Neural cell (in vitro differentiated cells): ENCODE results near the gene LMCD1. TPM values are rescaled to one million over a fixed set of nuclear protein-coding genes. Genes with fewer than 3 reads are reported as not detected.

Experiments used
- H2AFZ ChIP-seq: fragments of 200-600, 300-800 bp; sonication (generic), shearing (Covaris generic); 2 replicates; pipeline ENCODE4 v1.6.0; 2014; ENCODE audit warnings: low read depth, mild to moderate bottlenecking, antibody characterized with exemption, low read length, moderate library complexity
- H3F3A ChIP-seq: fragments of 200-600 bp; shearing (Covaris generic); 2 replicates; pipeline ENCODE4 v1.6.1; 2016; ENCODE audit warnings: mild to moderate bottlenecking, moderate library complexity, mixed read lengths, antibody characterized with exemption, low read length; ENCODE audit not compliant: insufficient read depth, poor library complexity, severe bottlenecking
- H3K27ac ChIP-seq: fragments of 200-600, 300-800 bp; sonication (generic), shearing (Covaris generic); 2 replicates; pipeline ENCODE4 v1.5.1; 2014; ENCODE audit warnings: mild to moderate bottlenecking, low read length, moderate library complexity
- H3K27me3 ChIP-seq: fragments of 300-800, 200-600 bp; sonication (generic), shearing (Covaris generic); 2 replicates; pipeline ENCODE4 v1.6.0; 2014; ENCODE audit warnings: mild to moderate bottlenecking, low read depth, low read length, moderate library complexity; ENCODE audit not compliant: insufficient read depth
- H3K36me3 ChIP-seq: fragments of 300-800, 200-600 bp; sonication (generic), shearing (Covaris generic); 2 replicates; pipeline ENCODE4 v1.5.1; 2014; ENCODE audit warnings: mild to moderate bottlenecking, antibody characterized with exemption, low read length, moderate library complexity; ENCODE audit not compliant: insufficient read depth
- H3K4me2 ChIP-seq: fragments of 300-800, 200-600 bp; sonication (generic), shearing (Covaris generic); 2 replicates; pipeline ENCODE4 v1.6.0; 2014; ENCODE audit warnings: mild to moderate bottlenecking, low read length
- H3K4me3 ChIP-seq: fragments of 300-800, 200-600 bp; sonication (generic), shearing (Covaris generic); 2 replicates; pipeline ENCODE4 v1.5.1; 2014; ENCODE audit warnings: mild to moderate bottlenecking, low read length, moderate library complexity
- H3K79me2 ChIP-seq: fragments of 200-600 bp; shearing (Covaris generic); replicated peaks from 2 replicates; pipeline ENCODE4 v1.6.0; 2014; ENCODE audit warnings: mild to moderate bottlenecking, low read length, moderate library complexity; ENCODE audit not compliant: insufficient read depth
- H3K9ac ChIP-seq: fragments of 300-800, 200-600 bp; sonication (generic), shearing (Covaris generic); 2 replicates; pipeline ENCODE4 v1.6.1; 2016; ENCODE audit warnings: mild to moderate bottlenecking, low read length, mixed read lengths
- H3K9me2 ChIP-seq: fragments of 200-600 bp; shearing (Covaris generic); 2 replicates; pipeline ENCODE4 v1.6.1; 2016; ENCODE audit warnings: mild to moderate bottlenecking, low read length, mixed read lengths; ENCODE audit not compliant: insufficient read depth
- H3K9me3 ChIP-seq: fragments of 200-600, 300-800 bp; sonication (generic), shearing (Covaris generic); 2 replicates; pipeline ENCODE4 v1.6.1; 2016; ENCODE audit warnings: mild to moderate bottlenecking, mixed run types, low read length, moderate library complexity, mixed read lengths
- H4K20me1 ChIP-seq: fragments of 200-600 bp; shearing (Covaris generic); 2 replicates; pipeline ENCODE4 v1.6.1; 2016; ENCODE audit warnings: mild to moderate bottlenecking, mixed run types; ENCODE audit not compliant: insufficient read depth
- CTCF ChIP-seq: fragments of 450-650 bp; IDR thresholded peaks from 2 replicates; pipeline ENCODE4 v1.5.1; 2014; ENCODE audit warnings: antibody characterized with exemption, mild to moderate bottlenecking, moderate library complexity; ENCODE audit not compliant: poor library complexity, severe bottlenecking
- EP300 ChIP-seq: fragments of 450-650 bp; conservative IDR thresholded peaks from 2 replicates; pipeline ENCODE4 v1.6.1; 2014; ENCODE audit warnings: antibody characterized with exemption, mild to moderate bottlenecking, moderate library complexity; ENCODE audit not compliant: poor library complexity, severe bottlenecking
- EZH2 ChIP-seq: fragments of 200-600, 300-800 bp; shearing (Covaris generic), sonication (generic); IDR thresholded peaks from 2 replicates; pipeline ENCODE4 v1.6.1; 2014; ENCODE audit warnings: antibody characterized with exemption, low read length, borderline replicate concordance, mild to moderate bottlenecking; ENCODE audit not compliant: insufficient read depth, poor library complexity, severe bottlenecking
- MXI1 ChIP-seq: fragments of 450-650 bp; conservative IDR thresholded peaks from 2 replicates; pipeline ENCODE4 v1.6.1; 2014; ENCODE audit warnings: antibody characterized with exemption, mild to moderate bottlenecking; ENCODE audit not compliant: poor library complexity, severe bottlenecking
- POLR2AphosphoS5 ChIP-seq: IDR thresholded peaks from 2 replicates; pipeline ENCODE4 v1.6.1; 2012
- RAD21 ChIP-seq: fragments of 450-650 bp; conservative IDR thresholded peaks from 2 replicates; pipeline ENCODE4 v1.6.1; 2014; ENCODE audit warnings: antibody characterized with exemption, mild to moderate bottlenecking, moderate library complexity
- SMC3 ChIP-seq: fragments of 450-650 bp; conservative IDR thresholded peaks from 2 replicates; pipeline ENCODE4 v1.6.1; 2014; ENCODE audit warnings: antibody characterized with exemption, mild to moderate bottlenecking, moderate library complexity; ENCODE audit not compliant: poor library complexity
- TAF1 ChIP-seq: IDR thresholded peaks from 2 replicates; pipeline ENCODE4 v1.6.1; 2012; ENCODE audit warnings: low read depth
- polyA plus RNA-seq: library from polyadenylated mRNA; depleted of rRNA; stranded (reverse); fragments of >200 nt; gene quantifications from 2 replicates; pipeline ENCODE4 v1.2.3, GENCODE V29; 2014
- TF ChIP-seq, protein P1 (sequence below): IDR thresholded peaks from 2 replicates; pipeline ENCODE4 v1.6.1; 2012; ENCODE audit warnings: borderline replicate concordance

Gene LMCD1
- polyA plus RNA-seq, 1 donor from 2014 or later: 3.5 TPM

DNA sequence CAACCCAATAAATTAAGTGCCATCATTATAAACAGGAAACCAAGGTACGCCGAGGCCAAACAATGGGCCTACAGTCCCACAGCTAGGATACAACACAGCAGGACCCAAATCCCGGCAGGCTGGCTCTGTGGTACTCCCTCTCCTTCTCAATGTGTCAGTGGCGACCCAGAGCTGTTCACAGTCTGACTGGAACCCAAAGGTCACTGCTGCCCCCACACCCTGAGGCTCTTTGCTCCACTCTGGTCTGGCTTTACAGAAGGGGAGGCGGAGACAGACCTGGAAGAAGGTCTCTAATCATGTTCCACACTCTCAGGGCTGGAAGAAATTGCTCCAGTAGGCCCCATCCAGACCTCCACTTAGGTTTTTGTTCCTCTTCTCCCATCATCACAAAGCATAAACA lies 48.5 kb upstream of the LMCD1 start:
- H3K4me3 ChIP-seq: no peak overlapping the region
- H3K9me2 ChIP-seq: no peaks in the 10 kb centered on the region
- H3K27ac ChIP-seq: no peak overlapping the region
- no peak overlapping the region for H3K9ac ChIP-seq
- no peaks in the 10 kb centered on the region for H4K20me1 ChIP-seq
- H3K36me3 ChIP-seq: no peaks in the 10 kb centered on the region
- no peaks in the 10 kb centered on the region for H3K9me3 ChIP-seq
- H3F3A ChIP-seq: no peaks in the 10 kb centered on the region
- no peak overlapping the region for H3K4me2 ChIP-seq
- TF ChIP-seq CTCF (no peak), RAD21 (no peak), EZH2 (no peak), EP300 (no peak), SMC3 (no peak), MXI1 (no peak), TAF1 (no peak), POLR2AphosphoS5 (no peak)
- TF ChIP-seq, protein P1, sequence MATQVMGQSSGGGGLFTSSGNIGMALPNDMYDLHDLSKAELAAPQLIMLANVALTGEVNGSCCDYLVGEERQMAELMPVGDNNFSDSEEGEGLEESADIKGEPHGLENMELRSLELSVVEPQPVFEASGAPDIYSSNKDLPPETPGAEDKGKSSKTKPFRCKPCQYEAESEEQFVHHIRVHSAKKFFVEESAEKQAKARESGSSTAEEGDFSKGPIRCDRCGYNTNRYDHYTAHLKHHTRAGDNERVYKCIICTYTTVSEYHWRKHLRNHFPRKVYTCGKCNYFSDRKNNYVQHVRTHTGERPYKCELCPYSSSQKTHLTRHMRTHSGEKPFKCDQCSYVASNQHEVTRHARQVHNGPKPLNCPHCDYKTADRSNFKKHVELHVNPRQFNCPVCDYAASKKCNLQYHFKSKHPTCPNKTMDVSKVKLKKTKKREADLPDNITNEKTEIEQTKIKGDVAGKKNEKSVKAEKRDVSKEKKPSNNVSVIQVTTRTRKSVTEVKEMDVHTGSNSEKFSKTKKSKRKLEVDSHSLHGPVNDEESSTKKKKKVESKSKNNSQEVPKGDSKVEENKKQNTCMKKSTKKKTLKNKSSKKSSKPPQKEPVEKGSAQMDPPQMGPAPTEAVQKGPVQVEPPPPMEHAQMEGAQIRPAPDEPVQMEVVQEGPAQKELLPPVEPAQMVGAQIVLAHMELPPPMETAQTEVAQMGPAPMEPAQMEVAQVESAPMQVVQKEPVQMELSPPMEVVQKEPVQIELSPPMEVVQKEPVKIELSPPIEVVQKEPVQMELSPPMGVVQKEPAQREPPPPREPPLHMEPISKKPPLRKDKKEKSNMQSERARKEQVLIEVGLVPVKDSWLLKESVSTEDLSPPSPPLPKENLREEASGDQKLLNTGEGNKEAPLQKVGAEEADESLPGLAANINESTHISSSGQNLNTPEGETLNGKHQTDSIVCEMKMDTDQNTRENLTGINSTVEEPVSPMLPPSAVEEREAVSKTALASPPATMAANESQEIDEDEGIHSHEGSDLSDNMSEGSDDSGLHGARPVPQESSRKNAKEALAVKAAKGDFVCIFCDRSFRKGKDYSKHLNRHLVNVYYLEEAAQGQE: no peak
- no peaks in the 10 kb centered on the region for H3K79me2 ChIP-seq
- H3K27me3 ChIP-seq: no peaks in the 10 kb centered on the region
- H2AFZ ChIP-seq: no peak overlapping the region

- no peak overlapping the region for H3K4me2 ChIP-seq
- TF ChIP-seq POLR2AphosphoS5 (no peak), EZH2 (no peak), CTCF (no peak), EP300 (no peak), SMC3 (no peak), MXI1 (no peak), TAF1 (no peak), RAD21 (no peak)
- TF ChIP-seq, protein P1: no peak
- no peak overlapping the region for H2AFZ ChIP-seq
- no peaks in the 10 kb centered on the region for H3K36me3 ChIP-seq
- H4K20me1 ChIP-seq: no peaks in the 10 kb centered on the region
- no peaks in the 10 kb centered on the region for H3F3A ChIP-seq
- no peak overlapping the region for H3K27ac ChIP-seq
- H3K9ac ChIP-seq: no peak overlapping the region
- no peak overlapping the region for H3K4me3 ChIP-seq
- no peaks in the 10 kb centered on the region for H3K79me2 ChIP-seq
- no peaks in the 10 kb centered on the region for H3K9me2 ChIP-seq
- H3K27me3 ChIP-seq: no peaks in the 10 kb centered on the region
- H3K9me3 ChIP-seq: no peaks in the 10 kb centered on the region
Measured at GRCh38 chr3:8455526-8456411, 45.9 kb upstream of the LMCD1 start.
